OCI-LY1 (cell line): ENCODE results near the gene OR4S2.

ENCODE experiments used
- H2AFZ ChIP-seq: fragments of 200-600 bp; sonication (generic), shearing (Covaris generic); 2 replicates; pipeline ENCODE4 v1.6.0; 2014; ENCODE audit warnings: antibody characterized with exemption, mild to moderate bottlenecking, low read length
- H3F3A ChIP-seq: fragments of 200-600 bp; sonication (generic), shearing (Covaris generic); 2 replicates; pipeline ENCODE4 v1.6.0; 2014; ENCODE audit warnings: mild to moderate bottlenecking, antibody characterized with exemption, low read length, moderate library complexity; ENCODE audit not compliant: insufficient read depth
- H3K27ac ChIP-seq: fragments of 200-600 bp; sonication (generic); 2 replicates; pipeline ENCODE4 v1.5.1; 2014; ENCODE audit warnings: low read length, mixed run types, mild to moderate bottlenecking, low read depth; ENCODE audit not compliant: poor library complexity, severe bottlenecking
- H3K27me3 ChIP-seq: fragments of 200-600 bp; sonication (generic); 2 replicates; pipeline ENCODE4 v1.6.0; 2014; ENCODE audit warnings: antibody characterized with exemption, mild to moderate bottlenecking, low read length, moderate library complexity; ENCODE audit not compliant: insufficient read depth
- H3K36me3 ChIP-seq: fragments of 200-600 bp; sonication (generic); 2 replicates; pipeline ENCODE4 v1.6.1; 2014; ENCODE audit warnings: mild to moderate bottlenecking, antibody characterized with exemption, low read length, moderate library complexity, mixed read lengths; ENCODE audit not compliant: insufficient read depth
- H3K4me1 ChIP-seq: fragments of 200-600 bp; sonication (generic); 2 replicates; pipeline ENCODE4 v1.5.1; 2014; ENCODE audit warnings: mild to moderate bottlenecking, low read length, moderate library complexity; ENCODE audit not compliant: insufficient read depth, severe bottlenecking
- H3K4me2 ChIP-seq: fragments of 200-600 bp; sonication (generic), shearing (Covaris generic); 2 replicates; pipeline ENCODE4 v1.6.1; 2014; ENCODE audit warnings: low read length
- H3K4me3 ChIP-seq: fragments of 200-600 bp; sonication (generic); 2 replicates; pipeline ENCODE4 v1.5.1; 2014; ENCODE audit warnings: low read length, low read depth, mild to moderate bottlenecking, mixed read lengths; ENCODE audit not compliant: poor library complexity, severe bottlenecking
- H3K79me2 ChIP-seq: fragments of 200-600 bp; shearing (Covaris generic); 2 replicates; pipeline ENCODE4 v1.6.1; 2016; ENCODE audit warnings: mixed run types, low read length, mixed read lengths; ENCODE audit not compliant: insufficient read depth
- H3K9ac ChIP-seq: fragments of 200-600 bp; sonication (generic), shearing (Covaris generic); 2 replicates; pipeline ENCODE4 v1.6.1; 2014; ENCODE audit warnings: mild to moderate bottlenecking, low read length, mixed read lengths
- H3K9me2 ChIP-seq: fragments of 200-600 bp; sonication (generic), shearing (Covaris generic); 2 replicates; pipeline ENCODE4 v1.6.1; 2014; ENCODE audit warnings: low read depth, mild to moderate bottlenecking, low read length, mixed read lengths
- H3K9me3 ChIP-seq: fragments of 200-600 bp; shearing (Covaris generic); 2 replicates; pipeline ENCODE4 v1.6.1; 2014; ENCODE audit warnings: low read length, mixed read lengths
- H4K20me1 ChIP-seq: fragments of 200-600 bp; sonication (generic), shearing (Covaris generic); 2 replicates; pipeline ENCODE4 v1.6.0; 2016; ENCODE audit warnings: mild to moderate bottlenecking, low read length; ENCODE audit not compliant: insufficient read depth
- CTCF ChIP-seq: fragments of 200-600 bp; sonication (generic), shearing (Covaris generic); IDR thresholded peaks from 2 replicates; pipeline ENCODE4 v1.5.1; 2017; ENCODE audit warnings: mild to moderate bottlenecking, antibody characterized with exemption, low read length, moderate library complexity, mixed read lengths
- EZH2 ChIP-seq: fragments of 200-600 bp; sonication (generic), shearing (Covaris generic); IDR thresholded peaks from 2 replicates; pipeline ENCODE4 v1.8.0; 2017; ENCODE audit warnings: borderline replicate concordance, mixed run types, mild to moderate bottlenecking, antibody characterized with exemption, low read length, moderate library complexity, mixed read lengths

Gene OR4S2

DNA sequence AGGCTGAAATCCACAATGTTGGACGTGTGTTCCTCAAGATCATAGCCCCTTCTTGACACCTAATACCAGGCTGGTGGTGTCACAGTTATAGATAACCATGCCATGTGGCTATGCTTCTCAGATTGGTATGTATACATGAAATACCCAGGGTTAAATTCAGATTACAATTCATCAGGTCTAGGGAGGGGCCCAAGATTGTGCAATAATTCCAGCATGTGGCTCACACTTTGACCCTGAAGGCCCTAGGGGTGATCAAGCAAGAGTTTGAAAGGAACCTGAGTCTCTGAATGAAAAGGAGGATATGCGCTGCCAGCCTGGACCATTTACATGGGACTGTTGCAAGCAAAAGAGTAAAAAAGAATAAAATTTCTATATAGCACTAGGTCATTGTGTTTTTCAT is 21.2 kb downstream of the OR4S2 start:
- H3K9ac ChIP-seq = no peak overlapping the region
- no peak for TF ChIP-seq CTCF
- TF ChIP-seq EZH2 = no peak
- no peak overlapping the region for H3K27ac ChIP-seq
- H4K20me1 ChIP-seq = no peaks in the 10 kb centered on the region
- H3K9me3 ChIP-seq = no peaks in the 10 kb centered on the region
- H3K4me3 ChIP-seq = no peak overlapping the region
- no peak overlapping the region for H2AFZ ChIP-seq
- no peak overlapping the region for H3K4me2 ChIP-seq
- H3K4me1 ChIP-seq = no peaks in the 10 kb centered on the region
- H3K9me2 ChIP-seq = no peaks in the 10 kb centered on the region
- no peaks in the 10 kb centered on the region for H3K36me3 ChIP-seq
- H3F3A ChIP-seq = no peaks in the 10 kb centered on the region
- no peaks in the 10 kb centered on the region for H3K79me2 ChIP-seq
- H3K27me3 ChIP-seq = no peaks in the 10 kb centered on the region

DNA sequence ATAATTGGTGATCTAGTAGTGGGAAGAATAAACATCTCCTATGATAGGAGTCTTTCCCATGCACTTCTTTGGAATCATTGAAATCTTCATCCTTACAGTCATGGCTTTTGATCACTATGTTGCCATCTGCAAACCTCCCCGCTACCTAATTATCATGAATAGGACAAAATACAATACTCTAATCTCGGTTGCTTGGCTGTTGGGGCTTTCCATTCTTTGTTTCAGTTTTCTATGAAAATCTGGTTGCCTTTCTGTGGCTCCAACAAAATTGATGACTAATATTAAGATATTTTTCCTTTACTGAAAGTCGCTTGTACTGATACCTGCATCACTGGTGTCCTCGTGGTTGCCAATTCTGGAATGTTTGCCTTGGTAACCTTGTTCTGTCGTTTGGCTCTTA is 25.7 kb downstream of the OR4S2 start:
- Histone ChIP-seq H4K20me1 (no peaks in the 10 kb centered on the region), H3K4me2 (no peak overlapping the region), H3K9me2 (no peaks in the 10 kb centered on the region), H3F3A (no peaks in the 10 kb centered on the region), H3K79me2 (no peaks in the 10 kb centered on the region), H3K9ac (no peak overlapping the region), H3K36me3 (no peaks in the 10 kb centered on the region), H2AFZ (no peak overlapping the region), H3K27ac (no peak overlapping the region), H3K27me3 (no peaks in the 10 kb centered on the region), H3K9me3 (no peaks in the 10 kb centered on the region), H3K4me3 (no peak overlapping the region), H3K4me1 (no peaks in the 10 kb centered on the region)
- no peak for TF ChIP-seq CTCF
- TF ChIP-seq EZH2 = no peak

GRCh38 chr11:55697817-55698216 is 49.7 kb downstream of the OR4S2 start:
- Histone ChIP-seq H3K27ac (no peak overlapping the region), H3K9me2 (no peaks in the 10 kb centered on the region), H2AFZ (no peak overlapping the region), H3K9me3 (no peaks in the 10 kb centered on the region), H3K27me3 (no peaks in the 10 kb centered on the region), H3K79me2 (no peaks in the 10 kb centered on the region), H4K20me1 (no peaks in the 10 kb centered on the region), H3K9ac (no peak overlapping the region), H3K4me1 (no peaks in the 10 kb centered on the region), H3K4me2 (no peak overlapping the region), H3F3A (no peaks in the 10 kb centered on the region), H3K36me3 (no peaks in the 10 kb centered on the region), H3K4me3 (no peak overlapping the region)
- TF ChIP-seq EZH2 (no peak), CTCF (no peak)
